ENCODE results near the gene PDXP. TPM values are rescaled to one million over a fixed set of nuclear protein-coding genes. Genes with fewer than 3 reads are reported as not detected.
A peak's percentile ranks its signal among the peaks of the same experiment; 100 is the strongest.

The PDXP gene
- total RNA-seq, 1 experiment from 2014 or later: 42.7 TPM

GRCh38 chr22:37623075-37624016, 35.2 kb upstream of the PDXP start:
- Histone ChIP-seq H4K20me1 (ENCODE audit: insufficient read depth) (no peaks in the 10 kb centered on the region), H3K9me2 (ENCODE audit: insufficient read depth) (no peaks in the 10 kb centered on the region), H3K4me3 (replicated peaks in 1 of 2; ENCODE audit: low read depth in 1 of 2, low read length in 2 of 2) (no peak overlapping the region), H3K36me3 (ENCODE audit: control insufficient read depth in 1 of 2, insufficient read depth in 2 of 2, low read length in 2 of 2) (peaks cover 22 to 23% of the 10 kb centered on the region in 2 experiments), H3K4me1 (ENCODE audit: control insufficient read depth in 1 of 2, insufficient read depth in 2 of 2, low read length in 2 of 2) (no peaks in the 10 kb centered on the region; a peak in 1 of 4 replicates), H3K9ac (ENCODE audit: low read length) (no peak overlapping the region), H3K27ac (ENCODE audit: low read depth, low read length) (peak overlapping the region; percentile 8; the same call in 1 of the 2 replicates), H3K79me2 (ENCODE audit: insufficient read depth, low read length) (no peaks in the 10 kb centered on the region), H3K9me3 (ENCODE audit: control insufficient read depth in 1 of 2, insufficient read depth in 1 of 2, low read depth in 1 of 2, low read length in 2 of 2) (no peaks in the 10 kb centered on the region), H3K4me2 (ENCODE audit: low read length) (no peak overlapping the region), H2AFZ (ENCODE audit: low read depth, low read length, poor library complexity, severe bottlenecking) (no peak overlapping the region), H3K27me3 (ENCODE audit: insufficient read depth, low read length) (no peaks in the 10 kb centered on the region)
- ATAC-seq: peak; percentile 86
- POLR2A ChIA-PET: no interaction called here
- intact Hi-C loops (cut with micrococcal nuclease): loop anchor here (5.0 kb wide), 1 partner anchor 169 kb away; no protein-coding TSS in a partner anchor
- RAD21 ChIA-PET (ENCODE audit: low non-redundant PET in 1 of 2, low total read pairs in 2 of 2, uncharacterized antibody in 2 of 2, unreplicated experiment in 2 of 2): no interaction called here
- DNase-seq (ENCODE audit: low read depth, low spot score): no peak
- CTCF ChIA-PET: no interaction called here
- no TSS peak for BruUV-seq (replicated peaks)
- TF ChIP-seq CTCF (IDR thresholded peaks at IDR 0.05 in 2 of 3, conservative IDR thresholded peaks at IDR 0.05 in 1 of 3; ENCODE audit: borderline replicate concordance in 1 of 3, insufficient read depth in 1 of 3, low read depth in 2 of 3, low read length in 2 of 3) (peak; percentile 64 to 92 (median 86); a peak in 5 of 6 replicates), ZBTB33 (IDR thresholded peaks at IDR 0.05; ENCODE audit: extremely low read depth, insufficient replicate concordance, low read length) (no peak), RAD21 (IDR thresholded peaks at IDR 0.05; ENCODE audit: low read depth) (peak; percentile 71), REST (IDR thresholded peaks at IDR 0.05; ENCODE audit: low read depth) (no peak)

Data from HCT116 (cell line).